HCT116 (cell line): ENCODE measurements around the gene LHX3. TPM values are rescaled to one million over a fixed set of nuclear protein-coding genes. Genes with fewer than 3 reads are reported as not detected.

Source experiments
- ATAC-seq: fragments of 200-7000 bp; cut with Tn5 transposase; 2 replicates; pipeline ENCODE4 v1.9.1; 2020; ENCODE audit warnings: mild to moderate bottlenecking, moderate library complexity
- BruUV-seq: library from RNA; stranded (reverse); fragments of 400-500 nt; replicated peaks from 2 replicates; lab custom pipeline; 2021; lab: Mats Ljungman, UMichigan
- CTCF ChIA-PET: fragments of 300-600 bp; sonication (Branson Sonifier 250); formaldehyde crosslinking; loops from one replicate; lab custom pipeline; 2021; ENCODE audit warnings: antibody characterized with exemption; lab: Charles Lee
- POLR2A ChIA-PET: fragments of 300-600, 350-600 bp; sonication (Branson Sonifier 250); formaldehyde crosslinking; loops from one replicate; lab custom pipeline; 2021; ENCODE audit warnings: antibody characterized with exemption; lab: Charles Lee
- RAD21 ChIA-PET, 2 experiments: fragments of 300-600 bp; sonication (Branson Sonifier 250); formaldehyde crosslinking; loops; one replicate each; lab custom pipeline; 2023; ENCODE audit warnings: low total read pairs in 2 of 2; ENCODE audit not compliant: uncharacterized antibody in 2 of 2, unreplicated experiment in 2 of 2, low non-redundant PET in 1 of 2; lab: Charles Lee
- DNase-seq: peaks from one replicate; pipeline ENCODE4 v3.0.0-alpha.2; 2010; ENCODE audit warnings: low read depth, low spot score
- H2AFZ ChIP-seq: fragments of 200-600 bp; shearing (Covaris generic), sonication (generic); 2 replicates; pipeline ENCODE4 v1.6.1; 2017; ENCODE audit warnings: low read depth, mixed run types, mixed read lengths, antibody characterized with exemption, low read length; ENCODE audit not compliant: poor library complexity, severe bottlenecking
- H3K27ac ChIP-seq: 2 replicates; pipeline ENCODE4 v1.5.1; 2012; ENCODE audit warnings: low read depth, low read length
- H3K27me3 ChIP-seq: fragments of 200-600 bp; sonication (generic); 2 replicates; pipeline ENCODE4 v1.6.1; 2016; ENCODE audit warnings: mixed run types, low read length, mixed read lengths; ENCODE audit not compliant: insufficient read depth
- H3K36me3 ChIP-seq, 2 experiments: fragments of 200-500 bp in 1 of 2; fragments of 200-600 bp in 1 of 2; sonication (Bioruptor generic) in 1 of 2; sonication (generic) in 1 of 2; 2 replicates each; pipeline versions ENCODE4 v1.5.1 to v1.6.1; 2014 to 2016; ENCODE audit warnings: low read length in 2 of 2, inconsistent platforms in 1 of 2, mixed read lengths in 1 of 2, mixed run types in 1 of 2; ENCODE audit not compliant: insufficient read depth in 2 of 2, control insufficient read depth in 1 of 2
- H3K4me1 ChIP-seq, 2 experiments: fragments of 200-600 bp in 1 of 2; sonication (generic) in 1 of 2; 2 replicates each; pipeline versions ENCODE4 v1.5.1 to v1.6.1; 2012 to 2017; ENCODE audit warnings: low read length in 2 of 2, inconsistent platforms in 1 of 2, mild to moderate bottlenecking in 1 of 2, mixed read lengths in 1 of 2, mixed run types in 1 of 2, moderate library complexity in 1 of 2; ENCODE audit not compliant: insufficient read depth in 2 of 2, control insufficient read depth in 1 of 2
- H3K4me2 ChIP-seq: fragments of 200-600 bp; sonication (generic); 2 replicates; pipeline ENCODE4 v1.6.1; 2017; ENCODE audit warnings: mixed run types, low read length, mixed read lengths
- H3K4me3 ChIP-seq, 2 experiments: fragments of 200-600 bp in 1 of 2; sonication (generic) in 1 of 2; replicated peaks in 1 of 2; 2 replicates each; pipeline ENCODE4 v1.5.1; 2011 to 2016; ENCODE audit warnings: low read length in 2 of 2, control low read depth in 1 of 2, low read depth in 1 of 2, mild to moderate bottlenecking in 1 of 2, mixed read lengths in 1 of 2, mixed run types in 1 of 2
- H3K79me2 ChIP-seq: fragments of 200-600 bp; sonication (generic); 2 replicates; pipeline ENCODE4 v1.6.1; 2017; ENCODE audit warnings: mild to moderate bottlenecking, mixed run types, low read length, moderate library complexity, mixed read lengths; ENCODE audit not compliant: insufficient read depth
- H3K9ac ChIP-seq: fragments of 200-600 bp; sonication (generic); 2 replicates; pipeline ENCODE4 v1.6.1; 2016; ENCODE audit warnings: low read length, mixed read lengths
- H3K9me2 ChIP-seq: fragments of 200-600 bp; sonication (generic), shearing (Covaris generic); 2 replicates; pipeline ENCODE4 v1.6.1; 2017; ENCODE audit warnings: mixed run types, mild to moderate bottlenecking, moderate library complexity; ENCODE audit not compliant: insufficient read depth
- H3K9me3 ChIP-seq, 2 experiments: fragments of 200-500 bp in 1 of 2; fragments of 200-600 bp in 1 of 2; sonication (Bioruptor generic) in 1 of 2; sonication (generic) in 1 of 2; 2 replicates each; pipeline ENCODE4 v1.6.1; 2014 to 2017; ENCODE audit warnings: low read length in 2 of 2, mixed read lengths in 2 of 2, inconsistent platforms in 1 of 2, low read depth in 1 of 2, mild to moderate bottlenecking in 1 of 2, mixed run types in 1 of 2, moderate library complexity in 1 of 2; ENCODE audit not compliant: control insufficient read depth in 1 of 2, insufficient read depth in 1 of 2
- H4K20me1 ChIP-seq: fragments of 200-600 bp; sonication (generic), shearing (Covaris generic); 2 replicates; pipeline ENCODE4 v1.6.1; 2017; ENCODE audit warnings: mixed run types, mild to moderate bottlenecking, moderate library complexity; ENCODE audit not compliant: insufficient read depth
- CBX3 ChIP-seq: IDR thresholded peaks from 2 replicates; pipeline ENCODE4 v1.6.1; 2012; ENCODE audit warnings: low read depth
- CEBPB ChIP-seq: IDR thresholded peaks from 2 replicates; pipeline ENCODE4 v1.6.1; 2012; ENCODE audit warnings: low read depth
- EGR1 ChIP-seq: IDR thresholded peaks from 2 replicates; pipeline ENCODE4 v1.6.1; 2012; ENCODE audit warnings: low read depth
- ELF1 ChIP-seq: IDR thresholded peaks from 2 replicates; pipeline ENCODE4 v1.6.1; 2012; ENCODE audit warnings: low read depth, borderline replicate concordance
- EZH2 ChIP-seq: fragments of 200-600 bp; sonication (generic); IDR thresholded peaks from 2 replicates; pipeline ENCODE4 v1.6.1; 2017; ENCODE audit warnings: antibody characterized with exemption, mixed run types
- FOSL1 ChIP-seq: IDR thresholded peaks from 2 replicates; pipeline ENCODE4 v1.6.1; 2012; ENCODE audit warnings: low read depth
- POLR2A ChIP-seq: IDR thresholded peaks from 2 replicates; pipeline ENCODE4 v1.7.0; 2011; ENCODE audit warnings: borderline replicate concordance; ENCODE audit not compliant: insufficient read depth, insufficient read length; ENCODE audit errors: extremely low read depth
- POLR2AphosphoS5 ChIP-seq: IDR thresholded peaks from 2 replicates; pipeline ENCODE4 v1.6.1; 2011; ENCODE audit warnings: mild to moderate bottlenecking, low read depth, low read length, moderate library complexity
- RAD21 ChIP-seq: IDR thresholded peaks from 2 replicates; pipeline ENCODE4 v1.6.1; 2012; ENCODE audit warnings: low read depth, mild to moderate bottlenecking
- TCF7L2 ChIP-seq: IDR thresholded peaks from 2 replicates; pipeline ENCODE4 v1.7.0; 2011; ENCODE audit warnings: borderline replicate concordance, inconsistent platforms; ENCODE audit not compliant: insufficient read depth, insufficient read length; ENCODE audit errors: extremely low read depth
- ZFX ChIP-seq: fragments of 450-650 bp; IDR thresholded peaks from 2 replicates; pipeline ENCODE4 v1.6.1; 2017
- intact Hi-C: fragments of 100-400 bp; cut with micrococcal nuclease; formaldehyde crosslinking; loops from 2 replicates; pipeline ENCODE4 v1.10.0; 2022
- total RNA-seq: library from RNA; stranded (reverse); gene quantifications from one replicate; pipeline ENCODE4 v1.2.1, GENCODE V29; 2021; ENCODE audit not compliant: unreplicated experiment
- TF ChIP-seq, protein P1 (sequence below): IDR thresholded peaks from 2 replicates; pipeline ENCODE4 v1.6.1; 2012; ENCODE audit warnings: low read depth
- TF ChIP-seq, protein P2 (sequence below): IDR thresholded peaks from 2 replicates; pipeline ENCODE4 v1.6.1; 2012

The LHX3 gene
- total RNA-seq, 1 experiment from 2014 or later, result not detected

DNA sequence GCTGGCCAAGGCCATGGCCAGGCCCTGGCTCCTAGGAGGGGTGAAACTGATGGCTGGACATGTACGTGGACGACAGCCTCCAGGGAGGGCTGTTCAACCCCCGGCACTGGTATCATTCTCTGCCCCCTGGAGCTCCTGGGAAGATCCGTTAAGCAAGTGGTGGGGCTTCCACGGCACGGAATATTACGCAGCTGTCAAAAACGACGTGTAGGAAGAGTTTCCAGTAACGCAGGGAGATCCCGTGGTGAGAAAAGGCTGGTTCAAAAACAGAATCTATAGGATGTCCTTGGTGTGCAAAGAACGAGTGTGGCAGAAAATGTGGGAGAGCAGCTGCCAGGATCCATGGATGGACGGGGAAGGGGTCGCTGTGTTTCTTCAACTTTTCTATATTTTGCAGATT is 50.0 kb downstream of the LHX3 start:
- H4K20me1 ChIP-seq, result no peaks in the 10 kb centered on the region
- no peak overlapping the region for H3K27ac ChIP-seq
- H3K36me3 ChIP-seq, result no peaks in the 10 kb centered on the region
- H3K9me3 ChIP-seq, result no peaks in the 10 kb centered on the region
- H3K9me2 ChIP-seq, result no peaks in the 10 kb centered on the region
- H3K4me1 ChIP-seq, result peaks cover 0 to under 1% of the 10 kb centered on the region in 2 experiments; a peak in 2 of 4 replicates
- ChIA-PET CTCF (no interaction called here), POLR2A (no interaction called here), RAD21 (no interaction called here)
- no peak for TF ChIP-seq POLR2A
- TF ChIP-seq ZFX, result no peak
- TF ChIP-seq CEBPB, result no peak
- intact Hi-C loops, result no loop called here
- H3K9ac ChIP-seq, result no peak overlapping the region
- no peak overlapping the region for H3K4me2 ChIP-seq
- ATAC-seq (no peak), DNase-seq (no peak)
- no peak overlapping the region for H3K4me3 ChIP-seq
- no peaks in the 10 kb centered on the region for H3K27me3 ChIP-seq
- no TSS peak for BruUV-seq
- H3K79me2 ChIP-seq, result no peaks in the 10 kb centered on the region
- no peak overlapping the region for H2AFZ ChIP-seq

GRCh38 chr9:136153381-136154065 is 51.4 kb downstream of the LHX3 start:
- no peaks in the 10 kb centered on the region for H4K20me1 ChIP-seq
- H3K9me2 ChIP-seq, result no peaks in the 10 kb centered on the region
- BruUV-seq, result no TSS peak
- DNase-seq, result no peak
- intact Hi-C loops, result no loop called here
- RAD21 ChIA-PET, result no interaction called here
- TF ChIP-seq, protein P1, sequence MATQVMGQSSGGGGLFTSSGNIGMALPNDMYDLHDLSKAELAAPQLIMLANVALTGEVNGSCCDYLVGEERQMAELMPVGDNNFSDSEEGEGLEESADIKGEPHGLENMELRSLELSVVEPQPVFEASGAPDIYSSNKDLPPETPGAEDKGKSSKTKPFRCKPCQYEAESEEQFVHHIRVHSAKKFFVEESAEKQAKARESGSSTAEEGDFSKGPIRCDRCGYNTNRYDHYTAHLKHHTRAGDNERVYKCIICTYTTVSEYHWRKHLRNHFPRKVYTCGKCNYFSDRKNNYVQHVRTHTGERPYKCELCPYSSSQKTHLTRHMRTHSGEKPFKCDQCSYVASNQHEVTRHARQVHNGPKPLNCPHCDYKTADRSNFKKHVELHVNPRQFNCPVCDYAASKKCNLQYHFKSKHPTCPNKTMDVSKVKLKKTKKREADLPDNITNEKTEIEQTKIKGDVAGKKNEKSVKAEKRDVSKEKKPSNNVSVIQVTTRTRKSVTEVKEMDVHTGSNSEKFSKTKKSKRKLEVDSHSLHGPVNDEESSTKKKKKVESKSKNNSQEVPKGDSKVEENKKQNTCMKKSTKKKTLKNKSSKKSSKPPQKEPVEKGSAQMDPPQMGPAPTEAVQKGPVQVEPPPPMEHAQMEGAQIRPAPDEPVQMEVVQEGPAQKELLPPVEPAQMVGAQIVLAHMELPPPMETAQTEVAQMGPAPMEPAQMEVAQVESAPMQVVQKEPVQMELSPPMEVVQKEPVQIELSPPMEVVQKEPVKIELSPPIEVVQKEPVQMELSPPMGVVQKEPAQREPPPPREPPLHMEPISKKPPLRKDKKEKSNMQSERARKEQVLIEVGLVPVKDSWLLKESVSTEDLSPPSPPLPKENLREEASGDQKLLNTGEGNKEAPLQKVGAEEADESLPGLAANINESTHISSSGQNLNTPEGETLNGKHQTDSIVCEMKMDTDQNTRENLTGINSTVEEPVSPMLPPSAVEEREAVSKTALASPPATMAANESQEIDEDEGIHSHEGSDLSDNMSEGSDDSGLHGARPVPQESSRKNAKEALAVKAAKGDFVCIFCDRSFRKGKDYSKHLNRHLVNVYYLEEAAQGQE, result no peak
- no peak for TF ChIP-seq ELF1
- TF ChIP-seq FOSL1, result no peak
- TF ChIP-seq CEBPB, result no peak
- no peak for TF ChIP-seq CBX3
- no peak for TF ChIP-seq EZH2
- TF ChIP-seq EGR1, result no peak
- no peak for TF ChIP-seq POLR2A
- TF ChIP-seq TCF7L2, result no peak
- no peak for TF ChIP-seq RAD21
- TF ChIP-seq, protein P2, sequence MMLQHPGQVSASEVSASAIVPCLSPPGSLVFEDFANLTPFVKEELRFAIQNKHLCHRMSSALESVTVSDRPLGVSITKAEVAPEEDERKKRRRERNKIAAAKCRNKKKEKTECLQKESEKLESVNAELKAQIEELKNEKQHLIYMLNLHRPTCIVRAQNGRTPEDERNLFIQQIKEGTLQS, result no peak
- TF ChIP-seq POLR2AphosphoS5, result no peak
- H3K9ac ChIP-seq, result no peak overlapping the region
- no peak overlapping the region for H3K4me3 ChIP-seq
- no peaks in the 10 kb centered on the region for H3K79me2 ChIP-seq
- no peaks in the 10 kb centered on the region for H3K27me3 ChIP-seq
- no peaks in the 10 kb centered on the region; a peak in 1 of 4 replicates for H3K4me1 ChIP-seq
- 0 out of 2 replicates have a peak, but pooled peaks have one; percentile 26 for ATAC-seq
- H3K9me3 ChIP-seq, result no peaks in the 10 kb centered on the region
- CTCF ChIA-PET, result no interaction called here
- H2AFZ ChIP-seq, result no peak overlapping the region
- H3K27ac ChIP-seq, result no peak overlapping the region
- POLR2A ChIA-PET, result no interaction called here
- no peak overlapping the region for H3K4me2 ChIP-seq
- H3K36me3 ChIP-seq, result no peaks in the 10 kb centered on the region
